Activated naive CD4-positive, alpha-beta T cell treated with anti-CD3 and anti-CD28 coated beads, Interleukin-2, amount 50 U/mL, for 72 hours (primary cell): ENCODE data around the gene NSFL1C. TPM values are rescaled to one million over a fixed set of nuclear protein-coding genes. Genes with fewer than 3 reads are reported as not detected.

Experiments used
- ATAC-seq, 2 donors: fragments of 150-1000 bp; cut with Tn5 transposase; 2 replicates each; pipeline ENCODE4 v1.10.0; 2021; ENCODE audit warnings: mild to moderate bottlenecking in 2 of 2, moderate library complexity in 2 of 2
- DNase-seq, 2 donors: peaks; one replicate each; pipeline ENCODE4 v3.0.0; 2021 to 2022; ENCODE audit warnings: low spot score in 2 of 2
- H3K27ac Mint-ChIP-seq, 2 donors: one replicate each; pipeline ENCODE4 v1.8.0; 2022; ENCODE audit warnings: mild to moderate bottlenecking in 2 of 2, mixed read lengths in 2 of 2
- H3K36me3 Mint-ChIP-seq, 2 donors: one replicate each; pipeline ENCODE4 v1.8.0; 2022; ENCODE audit warnings: mixed read lengths in 2 of 2
- H3K9me3 Mint-ChIP-seq, 2 donors: one replicate each; pipeline ENCODE4 v1.8.0; 2022; ENCODE audit warnings: mixed read lengths in 2 of 2
- total RNA-seq, 2 donors: library from RNA; stranded (reverse); gene quantifications; one replicate each; pipeline ENCODE4 v1.2.3, GENCODE V29; 2022

The NSFL1C gene
- total RNA-seq, 2 donors from 2014 or later: 40.1 to 70.1 TPM

DNA sequence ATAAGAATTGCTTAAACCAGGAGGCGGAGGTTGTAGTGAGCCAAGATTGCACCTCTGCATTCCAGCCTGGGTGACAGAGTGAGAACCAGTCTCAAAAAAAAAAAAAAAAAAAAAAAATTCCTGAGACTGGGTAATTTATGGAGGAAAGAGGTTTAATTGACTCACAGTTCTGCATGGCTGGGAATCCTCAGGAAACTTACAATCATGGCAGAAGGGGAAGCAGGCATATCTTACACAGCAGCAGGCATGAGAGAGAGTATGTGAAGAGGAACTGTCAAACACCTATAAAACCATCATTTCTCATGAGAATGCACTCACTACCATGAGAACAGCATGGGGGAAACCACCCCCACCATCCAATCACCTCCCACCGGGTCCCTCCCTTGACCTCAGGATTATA, 72.0 kb downstream of the NSFL1C start:
- Mint-ChIP-seq H3K27ac (no peak overlapping the region), H3K36me3 (peaks cover 7 to 13% of the 10 kb centered on the region in 2 donors), H3K9me3 (peaks cover 0 to 5% of the 10 kb centered on the region in 2 donors)
- no peak for DNase-seq
- ATAC-seq: no peak

DNA sequence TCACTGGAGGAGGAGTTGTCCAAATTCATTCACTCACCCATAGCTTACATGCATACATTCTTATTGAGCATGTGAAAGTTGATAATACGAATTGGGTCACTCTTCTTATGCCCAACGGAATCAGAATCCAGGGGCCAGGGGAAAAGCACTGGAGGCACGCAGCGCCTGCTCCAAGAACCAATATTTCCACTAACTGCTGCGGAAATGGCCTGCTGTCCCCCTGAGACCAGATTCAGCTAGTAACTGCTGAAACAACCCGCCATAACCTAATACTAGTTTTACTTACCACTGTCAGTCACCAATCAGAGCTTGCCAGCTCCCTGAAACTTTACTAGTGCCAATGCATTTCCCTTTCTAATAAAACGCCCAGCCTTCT, 73.2 kb downstream of the NSFL1C start:
- H3K9me3 Mint-ChIP-seq: peaks cover 0 to 5% of the 10 kb centered on the region in 2 donors
- DNase-seq (no peak), ATAC-seq (no peak)
- peak overlapping the region; percentile 82 to 92 for H3K27ac Mint-ChIP-seq
- H3K36me3 Mint-ChIP-seq: peaks cover 7 to 23% of the 10 kb centered on the region in 2 donors

DNA sequence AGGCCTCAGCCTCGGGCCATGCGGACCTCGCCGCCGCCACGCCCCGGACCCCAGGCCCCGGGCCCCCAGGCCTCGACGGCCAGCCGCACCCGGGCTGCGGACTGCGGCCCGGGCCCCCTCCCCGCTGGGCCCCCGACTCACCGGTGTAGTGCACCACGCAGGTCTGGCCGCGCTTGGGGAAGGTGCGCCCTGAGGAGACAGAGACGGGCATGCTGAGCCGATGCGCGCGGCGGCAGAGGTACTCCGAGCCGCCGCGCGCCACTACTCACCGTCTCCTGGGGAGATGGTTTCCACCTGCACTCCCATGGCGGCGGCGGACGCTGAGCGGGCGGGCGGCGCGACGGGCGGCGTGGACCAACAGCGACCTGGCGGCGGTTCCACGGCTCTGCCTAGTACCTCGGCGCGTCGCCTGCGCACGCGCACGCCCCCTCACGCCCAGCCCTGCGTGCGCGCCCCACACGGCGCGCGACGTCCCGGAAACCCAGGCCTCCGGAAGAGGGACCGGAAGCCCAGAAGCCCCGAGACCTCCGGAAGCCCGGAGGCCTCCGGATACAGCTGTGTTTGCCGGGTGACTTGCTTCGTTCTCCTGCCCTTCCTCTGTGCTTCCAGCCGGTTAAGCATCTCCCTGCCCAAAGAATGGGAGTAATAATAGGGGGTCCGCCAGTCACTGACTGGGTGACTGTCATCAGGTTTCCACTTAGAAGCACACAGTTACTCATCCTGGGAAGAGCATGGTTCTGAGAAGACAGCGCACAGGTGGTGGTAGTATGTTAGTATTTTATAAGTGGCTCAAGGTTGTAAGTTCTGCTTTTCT, 73.7 kb downstream of the NSFL1C start, which contains the start of gene FKBP1A:
TSS of gene FKBP1A (minus strand) at position 362 of the 814 bp plus-strand sequence. CDS start at position 306, 56 bp downstream.
- H3K36me3 Mint-ChIP-seq: peaks cover 7 to 29% of the 10 kb centered on the region in 2 donors
- H3K27ac Mint-ChIP-seq: peak within 1 kb of the TSS; percentile 82 to 94
- ATAC-seq (peak; percentile 90 to 92), DNase-seq (peak; percentile 84 to 94)
- peaks cover 0 to 5% of the 10 kb centered on the region in 2 donors for H3K9me3 Mint-ChIP-seq

DNA sequence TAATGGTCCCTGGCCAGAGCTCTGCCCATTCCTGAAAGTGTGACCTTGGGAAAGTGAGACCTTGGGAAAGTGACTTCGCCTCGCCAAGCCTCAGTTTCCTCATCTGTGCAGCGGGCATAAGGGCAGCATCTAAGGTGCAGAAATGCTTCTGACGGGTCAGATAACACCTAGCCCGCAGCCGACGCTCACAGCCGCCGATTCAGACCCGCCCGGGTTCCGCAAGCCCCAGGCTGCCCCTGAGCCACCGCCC, 74.3 kb downstream of the NSFL1C start:
- peak in 1 of 2 donors; percentile 23 for ATAC-seq
- peak in 1 of 2 donors; percentile 60 for DNase-seq
- H3K27ac Mint-ChIP-seq: peak overlapping the region; percentile 74 to 94
- H3K36me3 Mint-ChIP-seq: peaks cover 7 to 30% of the 10 kb centered on the region in 2 donors
- H3K9me3 Mint-ChIP-seq: peaks cover 0 to 5% of the 10 kb centered on the region in 2 donors

Other genes with a start within 250 kb of the NSFL1C start
- gene RAD21L1, start 240.8 kb downstream of the NSFL1C start, total RNA-seq: under 1 TPM; 0.25 to 0.47 TPM
- 1 to 10 TPM; 3.2 to 4.8 TPM for gene SNPH, start 200.6 kb downstream of the NSFL1C start, total RNA-seq
- 10 to 100 TPM in 1 of 2 donors, 1 to 10 TPM in 1; 4.9 to 18.5 TPM for gene SDCBP2, start 137.7 kb downstream of the NSFL1C start, total RNA-seq
- 100 to 1,000 TPM; 147 to 374 TPM for gene FKBP1A, start 73.8 kb downstream of the NSFL1C start, total RNA-seq
- not detected for gene SIRPB2, start 24.6 kb upstream of the NSFL1C start, total RNA-seq
- not detected for gene SIRPD, start 90.9 kb upstream of the NSFL1C start, total RNA-seq
- 1 to 10 TPM in 1 of 2 donors, under 1 TPM in 1; 0.99 to 1.9 TPM for gene SIRPB1, start 153.2 kb upstream of the NSFL1C start, total RNA-seq
- 10 to 100 TPM; 46.9 to 67.8 TPM for gene SIRPG, start 190.9 kb upstream of the NSFL1C start, total RNA-seq